ENCODE results near the gene SASH3.

The SASH3 gene

GRCh38 chrX:129781680-129782495 lies 2.1 kb downstream of the SASH3 start:
- TF ChIP-seq, protein P1, sequence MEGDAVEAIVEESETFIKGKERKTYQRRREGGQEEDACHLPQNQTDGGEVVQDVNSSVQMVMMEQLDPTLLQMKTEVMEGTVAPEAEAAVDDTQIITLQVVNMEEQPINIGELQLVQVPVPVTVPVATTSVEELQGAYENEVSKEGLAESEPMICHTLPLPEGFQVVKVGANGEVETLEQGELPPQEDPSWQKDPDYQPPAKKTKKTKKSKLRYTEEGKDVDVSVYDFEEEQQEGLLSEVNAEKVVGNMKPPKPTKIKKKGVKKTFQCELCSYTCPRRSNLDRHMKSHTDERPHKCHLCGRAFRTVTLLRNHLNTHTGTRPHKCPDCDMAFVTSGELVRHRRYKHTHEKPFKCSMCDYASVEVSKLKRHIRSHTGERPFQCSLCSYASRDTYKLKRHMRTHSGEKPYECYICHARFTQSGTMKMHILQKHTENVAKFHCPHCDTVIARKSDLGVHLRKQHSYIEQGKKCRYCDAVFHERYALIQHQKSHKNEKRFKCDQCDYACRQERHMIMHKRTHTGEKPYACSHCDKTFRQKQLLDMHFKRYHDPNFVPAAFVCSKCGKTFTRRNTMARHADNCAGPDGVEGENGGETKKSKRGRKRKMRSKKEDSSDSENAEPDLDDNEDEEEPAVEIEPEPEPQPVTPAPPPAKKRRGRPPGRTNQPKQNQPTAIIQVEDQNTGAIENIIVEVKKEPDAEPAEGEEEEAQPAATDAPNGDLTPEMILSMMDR (IDR thresholded peaks at IDR 0.05; ENCODE audit: borderline replicate concordance, control extremely low read depth, extremely low read depth, insufficient read depth, missing control alignments) = no peak
- in situ Hi-C loops (cut with MboI; ENCODE audit: low sequenced_read_pairs, unreplicated experiment) = no loop called here
- no peak for DNase-seq (ENCODE audit: low spot score)

- TF ChIP-seq, protein P1 (IDR thresholded peaks at IDR 0.05; ENCODE audit: borderline replicate concordance, control extremely low read depth, extremely low read depth, insufficient read depth, missing control alignments) = no peak
- no peak for DNase-seq (ENCODE audit: low spot score)
- in situ Hi-C loops (cut with MboI; ENCODE audit: low sequenced_read_pairs, unreplicated experiment) = no loop called here
Measured at GRCh38 chrX:129782706-129783105, 3.0 kb downstream of the SASH3 start.

GRCh38 chrX:129783291-129783713 lies 3.6 kb downstream of the SASH3 start:
- TF ChIP-seq, protein P1 (IDR thresholded peaks at IDR 0.05; ENCODE audit: borderline replicate concordance, control extremely low read depth, extremely low read depth, insufficient read depth, missing control alignments) = no peak
- in situ Hi-C loops (cut with MboI; ENCODE audit: low sequenced_read_pairs, unreplicated experiment) = no loop called here
- no peak for DNase-seq (ENCODE audit: low spot score)

GRCh38 chrX:129784371-129784770 lies 4.6 kb downstream of the SASH3 start:
- TF ChIP-seq, protein P1 (IDR thresholded peaks at IDR 0.05; ENCODE audit: borderline replicate concordance, control extremely low read depth, extremely low read depth, insufficient read depth, missing control alignments) = no peak
- no peak for DNase-seq (ENCODE audit: low spot score)
- in situ Hi-C loops (cut with MboI; ENCODE audit: low sequenced_read_pairs, unreplicated experiment) = no loop called here

DNA sequence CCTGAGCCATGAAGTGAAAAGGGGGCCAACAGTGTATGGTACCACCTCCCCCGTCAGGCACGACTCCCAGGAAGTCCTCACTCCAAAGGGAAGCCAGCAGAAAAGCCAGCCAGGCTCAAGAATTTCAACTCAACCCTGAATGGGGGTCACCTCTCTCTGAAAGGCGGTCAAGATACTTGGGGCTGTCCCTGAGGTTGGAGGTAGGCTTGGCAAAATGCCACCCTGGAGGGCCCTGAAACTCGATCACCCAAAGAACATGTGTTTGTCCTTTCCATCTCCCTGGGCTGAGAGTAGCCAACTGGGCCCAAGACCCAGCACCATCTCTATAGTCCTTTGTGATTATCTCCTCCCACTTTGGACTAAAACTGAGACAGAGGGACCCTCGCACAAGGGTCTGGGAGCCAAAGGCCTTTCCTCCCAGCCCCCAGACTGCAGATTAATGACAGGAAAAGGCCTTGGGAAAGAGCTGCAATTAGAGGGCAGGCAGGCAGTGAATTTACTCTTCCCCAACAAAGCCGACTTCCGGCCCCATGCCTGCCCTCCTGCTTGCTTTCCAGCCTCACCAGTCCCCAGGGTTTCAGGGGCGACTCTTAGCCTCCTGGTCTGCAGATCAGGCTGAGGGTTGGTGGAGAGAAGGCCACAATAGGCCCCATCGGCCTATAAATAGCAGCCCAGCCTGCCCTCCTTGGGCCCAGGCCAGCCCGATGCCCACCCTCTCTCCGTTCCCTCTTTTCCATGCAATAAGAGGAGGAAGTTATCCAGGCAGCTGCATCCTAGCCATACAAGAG lies 5.6 kb downstream of the SASH3 start:
- TF ChIP-seq, protein P1 (IDR thresholded peaks at IDR 0.05; ENCODE audit: borderline replicate concordance, control extremely low read depth, extremely low read depth, insufficient read depth, missing control alignments) = no peak
- DNase-seq (ENCODE audit: low spot score) = no peak
- in situ Hi-C loops (cut with MboI; ENCODE audit: low sequenced_read_pairs, unreplicated experiment) = no loop called here

GRCh38 chrX:129786210-129786651 lies 6.5 kb downstream of the SASH3 start:
- peak; percentile 72 for DNase-seq (ENCODE audit: low spot score)
- in situ Hi-C loops (cut with MboI; ENCODE audit: low sequenced_read_pairs, unreplicated experiment) = no loop called here
- TF ChIP-seq, protein P1 (IDR thresholded peaks at IDR 0.05; ENCODE audit: borderline replicate concordance, control extremely low read depth, extremely low read depth, insufficient read depth, missing control alignments) = no peak

Measured in GM13976 (cell line).